ENCODE data around the gene LOC128125822.

The LOC128125822 gene

GRCh38 chr6:63582579-63583231 lies 10.4 kb downstream of the LOC128125822 start:
- no peak overlapping the region for H3K27ac ChIP-seq (ENCODE audit: insufficient read depth, low read depth, low read length)
- no peaks in the 10 kb centered on the region for H3K9me3 ChIP-seq (replicated peaks; ENCODE audit: control insufficient read depth, insufficient read depth, low read length)
- no peak for DNase-seq (ENCODE audit: low read depth, low spot score)
- intact Hi-C loops (cut with micrococcal nuclease) = no loop called here
- ChIA-PET CTCF (interaction anchor here (1.7 to 2.1 kb wide), 2 partner anchors 182 kb away, joined by 7 to 8 read pairs; no protein-coding TSS in a partner anchor), POLR2A (no interaction called here)
- no peaks in the 10 kb centered on the region for H3K4me1 ChIP-seq (ENCODE audit: control insufficient read depth, extremely low read depth, insufficient read depth, low read length)
- no peak for TF ChIP-seq POLR2A (IDR thresholded peaks at IDR 0.05; ENCODE audit: low read depth, low read length)
- TF ChIP-seq POLR2AphosphoS5 (IDR thresholded peaks at IDR 0.05; ENCODE audit: insufficient read depth, low read depth, low read length) = no peak
- no peak for TF ChIP-seq CTCF (IDR thresholded peaks at IDR 0.05; ENCODE audit: extremely low read depth in 1 of 2, insufficient read depth in 1 of 2, low read depth in 1 of 2, low read length in 2 of 2)
- no peak for TF ChIP-seq MYC (IDR thresholded peaks at IDR 0.05; ENCODE audit: low read depth, low read length)
- no peak for TF ChIP-seq JUN (IDR thresholded peaks at IDR 0.05; ENCODE audit: borderline replicate concordance, insufficient read depth, insufficient read length, low read depth)
- TF ChIP-seq FOS (IDR thresholded peaks at IDR 0.05; ENCODE audit: borderline replicate concordance, insufficient read depth, low read length) = no peak
- TF ChIP-seq EZH2 (IDR thresholded peaks at IDR 0.05; ENCODE audit: borderline replicate concordance, low read depth, low read length, severe bottlenecking) = no peak
- no peak for TF ChIP-seq MAX (IDR thresholded peaks at IDR 0.05; ENCODE audit: insufficient read depth, insufficient read length)
- TF ChIP-seq GATA2 (IDR thresholded peaks at IDR 0.05; ENCODE audit: insufficient read depth, insufficient read length, low read depth, low read length) = no peak
- no peak overlapping the region for H3K4me2 ChIP-seq (ENCODE audit: insufficient read depth, low read length)
- peaks cover 8 to 32% of the 10 kb centered on the region in 2 experiments for H3K36me3 ChIP-seq (ENCODE audit: control insufficient read depth in 2 of 2, extremely low read depth in 1 of 2, insufficient read depth in 2 of 2, low read length in 2 of 2)
- H3K27me3 ChIP-seq (ENCODE audit: control insufficient read depth in 2 of 2, insufficient read depth in 2 of 2, low read length in 2 of 2) = no peaks in the 10 kb centered on the region
- BruUV-seq (replicated peaks) = no TSS peak
- peaks cover 2% of the 10 kb centered on the region for H3K79me2 ChIP-seq (ENCODE audit: control insufficient read depth, insufficient read depth, low read length)
- dilution Hi-C loops (cut with MboI; ENCODE audit: extremely low pct_ligation_motif_present, low sequenced_read_pairs) = no loop called here
- H2AFZ ChIP-seq (ENCODE audit: low read depth, low read length) = no peak overlapping the region
- no peaks in the 10 kb centered on the region for H3K9me1 ChIP-seq (replicated peaks; ENCODE audit: control insufficient read depth, extremely low read depth, insufficient read depth, low read length)
- no peak overlapping the region for H3K4me3 ChIP-seq (replicated peaks in 1 of 3; ENCODE audit: insufficient read depth in 1 of 3, low read depth in 1 of 3, low read length in 3 of 3)
- peaks cover 6% of the 10 kb centered on the region for H4K20me1 ChIP-seq (replicated peaks; ENCODE audit: control insufficient read depth, extremely low read depth, insufficient read depth, low read length)
- FAIRE-seq = no peak
- H3K9ac ChIP-seq (replicated peaks; ENCODE audit: extremely low read depth, insufficient read depth, low read length) = no peak overlapping the region

All from endothelial cell of umbilical vein (primary cell).